Fibroblast of mammary gland (primary cell): ENCODE data around the gene IL1R2.

Source experiments
- DNase-seq: peaks from one replicate; pipeline ENCODE4 v3.0.0-alpha.2; 2010; ENCODE audit warnings: low read depth
- H3K4me3 ChIP-seq: 2 replicates; pipeline ENCODE4 v1.5.1; 2011; ENCODE audit warnings: low read depth, mild to moderate bottlenecking, low read length, moderate library complexity; ENCODE audit not compliant: control insufficient read depth
- TF ChIP-seq, protein P1 (sequence below): conservative IDR thresholded peaks from 2 replicates; pipeline ENCODE4 v1.5.1; 2011; ENCODE audit warnings: low read depth, low read length, inconsistent platforms; ENCODE audit not compliant: control insufficient read depth, insufficient read depth

The IL1R2 gene

DNA sequence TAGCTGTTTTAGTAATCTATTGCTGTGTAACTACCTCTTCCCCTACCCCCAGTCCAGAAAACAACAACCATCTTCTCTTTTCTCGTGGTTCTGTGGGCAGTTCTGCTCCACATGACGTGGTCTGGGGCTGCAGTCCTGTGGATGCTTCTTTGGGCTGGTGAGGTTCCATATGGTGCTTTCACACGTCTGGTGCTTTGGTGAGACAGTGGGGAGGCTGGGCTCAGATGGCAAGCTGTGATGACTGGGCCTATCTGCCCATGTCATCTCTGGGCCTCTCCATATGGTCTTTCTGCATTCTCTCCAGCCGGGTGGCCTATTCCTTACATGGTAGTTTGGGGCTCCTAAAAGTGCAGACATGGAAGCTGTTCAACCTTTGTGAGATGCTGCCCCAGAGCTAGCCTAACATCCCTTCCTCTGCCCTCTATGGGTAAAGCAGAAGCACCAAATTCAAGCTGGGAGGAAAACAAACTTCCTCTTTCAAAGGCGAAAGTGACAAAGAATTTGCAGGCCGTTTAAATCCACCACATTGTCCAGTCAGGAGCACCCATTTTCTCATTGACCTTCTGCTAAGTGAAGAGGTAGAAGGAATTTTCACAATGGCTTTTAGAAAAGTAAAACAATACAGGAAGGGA lies 82.5 kb downstream of the IL1R2 start:
- DNase-seq, result no peak
- TF ChIP-seq, protein P1, sequence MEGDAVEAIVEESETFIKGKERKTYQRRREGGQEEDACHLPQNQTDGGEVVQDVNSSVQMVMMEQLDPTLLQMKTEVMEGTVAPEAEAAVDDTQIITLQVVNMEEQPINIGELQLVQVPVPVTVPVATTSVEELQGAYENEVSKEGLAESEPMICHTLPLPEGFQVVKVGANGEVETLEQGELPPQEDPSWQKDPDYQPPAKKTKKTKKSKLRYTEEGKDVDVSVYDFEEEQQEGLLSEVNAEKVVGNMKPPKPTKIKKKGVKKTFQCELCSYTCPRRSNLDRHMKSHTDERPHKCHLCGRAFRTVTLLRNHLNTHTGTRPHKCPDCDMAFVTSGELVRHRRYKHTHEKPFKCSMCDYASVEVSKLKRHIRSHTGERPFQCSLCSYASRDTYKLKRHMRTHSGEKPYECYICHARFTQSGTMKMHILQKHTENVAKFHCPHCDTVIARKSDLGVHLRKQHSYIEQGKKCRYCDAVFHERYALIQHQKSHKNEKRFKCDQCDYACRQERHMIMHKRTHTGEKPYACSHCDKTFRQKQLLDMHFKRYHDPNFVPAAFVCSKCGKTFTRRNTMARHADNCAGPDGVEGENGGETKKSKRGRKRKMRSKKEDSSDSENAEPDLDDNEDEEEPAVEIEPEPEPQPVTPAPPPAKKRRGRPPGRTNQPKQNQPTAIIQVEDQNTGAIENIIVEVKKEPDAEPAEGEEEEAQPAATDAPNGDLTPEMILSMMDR, result no peak
- no peak overlapping the region for H3K4me3 ChIP-seq

DNA sequence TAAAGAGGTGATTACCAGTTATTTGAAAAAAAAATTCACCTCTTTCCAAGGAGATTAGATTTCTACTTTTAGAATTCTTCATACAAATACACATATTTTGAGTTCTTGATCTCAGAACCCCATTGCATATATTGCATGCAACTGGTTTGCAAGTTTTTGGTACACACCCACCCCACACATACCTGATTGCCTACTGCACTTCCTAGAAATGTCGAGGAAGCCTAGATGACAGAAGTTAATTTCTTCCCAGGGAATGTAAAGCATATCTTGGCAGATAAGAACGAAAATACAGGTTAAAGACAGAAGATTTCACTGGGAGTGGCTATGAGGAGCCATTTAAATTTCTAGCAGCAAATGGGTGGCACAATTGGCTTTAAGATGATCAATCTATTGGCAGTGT lies 83.7 kb downstream of the IL1R2 start:
- H3K4me3 ChIP-seq, result no peak overlapping the region
- no peak for DNase-seq
- TF ChIP-seq, protein P1, result no peak

DNA sequence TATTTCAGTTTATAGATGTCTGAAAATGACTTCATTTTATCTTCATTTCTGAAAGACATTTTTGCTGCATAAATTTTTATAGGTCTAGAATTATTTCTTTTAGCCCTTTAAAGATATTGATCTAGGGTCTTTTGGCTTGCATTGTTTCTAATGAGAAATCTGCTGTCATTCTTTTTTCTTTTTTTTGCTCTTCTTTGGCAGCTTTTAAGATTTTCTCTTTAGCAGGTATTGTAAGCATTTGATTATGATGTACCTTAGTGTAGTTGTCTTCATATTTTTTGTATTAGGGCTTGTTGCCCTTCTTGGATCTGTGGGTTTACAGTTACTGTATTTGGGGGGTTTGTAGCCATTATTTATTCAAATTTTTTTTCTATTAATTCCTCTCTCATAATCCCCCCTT lies 84.8 kb downstream of the IL1R2 start:
- no peak for DNase-seq
- TF ChIP-seq, protein P1, result no peak

More for the DNA sequence above, 84.8 kb downstream of the IL1R2 start:
- H3K4me3 ChIP-seq, result no peak overlapping the region
